ENCODE measurements around the gene SGMS1. TPM values are rescaled to one million over a fixed set of nuclear protein-coding genes. Genes with fewer than 3 reads are reported as not detected.

SGMS1 gene
- total RNA-seq, 1 donor from 2014 or later = 9.2 TPM

- H4K20me1 ChIP-seq (ENCODE audit: low read depth) = no peaks in the 10 kb centered on the region
- H3K27me3 Mint-ChIP-seq (ENCODE audit: insufficient read depth, low read depth) = no peaks in the 10 kb centered on the region
- H3K9ac ChIP-seq = no peak overlapping the region
- H3K27ac ChIP-seq = no peak overlapping the region
- no peak overlapping the region for H3K4me2 ChIP-seq
- no peak overlapping the region for H3K4me3 Mint-ChIP-seq
- no peaks in the 10 kb centered on the region for H3K9me3 ChIP-seq (ENCODE audit: low read depth)
- H3K27me3 ChIP-seq = no peaks in the 10 kb centered on the region
- no peak overlapping the region for H3K27ac Mint-ChIP-seq
- no peak for DNase-seq (ENCODE audit: low spot score)
- no peaks in the 10 kb centered on the region for H3K36me3 Mint-ChIP-seq
- no peaks in the 10 kb centered on the region for H3K4me1 Mint-ChIP-seq
- H3K4me3 ChIP-seq = no peak overlapping the region
- no peaks in the 10 kb centered on the region for H3K4me1 ChIP-seq
- TF ChIP-seq EZH2 (IDR thresholded peaks at IDR 0.05) (no peak), CTCF (IDR thresholded peaks at IDR 0.05) (no peak), EZH2phosphoT487 (IDR thresholded peaks at IDR 0.05) (no peak)
- no peaks in the 10 kb centered on the region for H3K36me3 ChIP-seq
- H3K79me2 ChIP-seq (ENCODE audit: low read depth) = no peaks in the 10 kb centered on the region
- H3F3A ChIP-seq (ENCODE audit: low read depth) = no peaks in the 10 kb centered on the region
- H3K9me3 Mint-ChIP-seq = no peaks in the 10 kb centered on the region
- H2AFZ ChIP-seq (replicated peaks) = no peak overlapping the region
Observed at GRCh38 chr10:50392966-50393718, 230.6 kb downstream of the SGMS1 start.

DNA sequence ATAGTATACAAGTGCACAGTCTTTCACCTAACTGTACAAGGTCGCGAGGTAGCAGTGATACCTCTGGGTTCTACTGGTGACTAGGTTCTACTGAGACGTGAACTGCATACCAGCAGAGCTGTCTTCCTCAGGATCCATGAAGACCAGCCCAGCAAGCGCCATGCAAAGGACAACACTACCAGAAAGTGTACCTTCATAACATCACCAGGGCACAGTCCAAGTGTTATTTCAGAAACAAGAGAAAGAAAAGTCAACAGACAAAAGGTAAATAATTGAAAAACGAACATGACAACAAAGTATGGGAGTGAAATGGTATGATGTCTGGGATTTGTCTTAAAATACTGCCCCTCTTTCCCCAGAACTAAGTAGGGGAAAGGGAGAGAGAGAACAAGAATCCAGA lies 231.3 kb downstream of the SGMS1 start:
- H3K27me3 ChIP-seq = no peaks in the 10 kb centered on the region
- no peaks in the 10 kb centered on the region for H3K4me1 Mint-ChIP-seq
- no peaks in the 10 kb centered on the region for H3K9me3 ChIP-seq (ENCODE audit: low read depth)
- H3K36me3 Mint-ChIP-seq = no peaks in the 10 kb centered on the region
- no peak overlapping the region for H3K4me3 Mint-ChIP-seq
- no peak for TF ChIP-seq EZH2phosphoT487 (IDR thresholded peaks at IDR 0.05)
- H3K4me2 ChIP-seq = no peak overlapping the region
- no peak for DNase-seq (ENCODE audit: low spot score)
- H2AFZ ChIP-seq (replicated peaks) = no peak overlapping the region
- no peak overlapping the region for H3K27ac Mint-ChIP-seq
- no peaks in the 10 kb centered on the region for H4K20me1 ChIP-seq (ENCODE audit: low read depth)
- H3K4me1 ChIP-seq = no peaks in the 10 kb centered on the region
- no peaks in the 10 kb centered on the region for H3K36me3 ChIP-seq
- no peaks in the 10 kb centered on the region for H3F3A ChIP-seq (ENCODE audit: low read depth)
- no peak overlapping the region for H3K27ac ChIP-seq
- no peaks in the 10 kb centered on the region for H3K27me3 Mint-ChIP-seq (ENCODE audit: insufficient read depth, low read depth)
- no peaks in the 10 kb centered on the region for H3K9me3 Mint-ChIP-seq
- no peak overlapping the region for H3K9ac ChIP-seq
- no peak overlapping the region for H3K4me3 ChIP-seq
- no peaks in the 10 kb centered on the region for H3K79me2 ChIP-seq (ENCODE audit: low read depth)

DNA sequence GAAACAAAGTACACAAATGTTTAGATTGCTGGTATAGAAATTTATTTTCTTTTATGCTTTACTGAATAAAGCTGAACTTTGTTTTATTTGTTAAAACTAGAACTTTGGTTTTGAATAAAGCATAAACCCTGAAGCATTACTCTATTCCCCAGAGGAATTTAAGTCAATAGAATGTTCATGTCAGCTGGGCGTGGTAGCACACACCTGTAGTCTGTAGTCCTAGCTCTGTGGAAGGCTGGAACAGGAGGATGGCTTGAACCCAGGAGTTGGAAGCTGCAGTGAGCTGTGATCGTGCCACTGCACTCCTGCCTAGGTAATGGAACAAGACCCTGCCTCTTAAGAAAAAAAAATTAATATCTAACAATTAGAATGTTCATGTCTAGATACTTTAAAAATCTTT lies 233.5 kb downstream of the SGMS1 start:
- TF ChIP-seq EZH2phosphoT487 (IDR thresholded peaks at IDR 0.05) (no peak), CTCF (IDR thresholded peaks at IDR 0.05) (no peak), EZH2 (IDR thresholded peaks at IDR 0.05) (no peak)
- Mint-ChIP-seq H3K4me3 (no peak overlapping the region), H3K9me3 (no peaks in the 10 kb centered on the region), H3K27ac (no peak overlapping the region), H3K4me1 (no peaks in the 10 kb centered on the region), H3K27me3 (ENCODE audit: insufficient read depth, low read depth) (peaks cover 2% of the 10 kb centered on the region), H3K36me3 (no peaks in the 10 kb centered on the region)
- H3K36me3 ChIP-seq = no peaks in the 10 kb centered on the region
- H3K4me1 ChIP-seq = no peaks in the 10 kb centered on the region
- H3K79me2 ChIP-seq (ENCODE audit: low read depth) = no peaks in the 10 kb centered on the region
- no peaks in the 10 kb centered on the region for H3K9me3 ChIP-seq (ENCODE audit: low read depth)
- no peak for DNase-seq (ENCODE audit: low spot score)
- no peak overlapping the region for H3K4me2 ChIP-seq
- H3K27ac ChIP-seq = no peak overlapping the region
- no peaks in the 10 kb centered on the region for H3K27me3 ChIP-seq
- H3K9ac ChIP-seq = no peak overlapping the region
- H3F3A ChIP-seq (ENCODE audit: low read depth) = no peaks in the 10 kb centered on the region
- no peaks in the 10 kb centered on the region for H4K20me1 ChIP-seq (ENCODE audit: low read depth)
- no peak overlapping the region for H2AFZ ChIP-seq (replicated peaks)
- H3K4me3 ChIP-seq = no peak overlapping the region

DNA sequence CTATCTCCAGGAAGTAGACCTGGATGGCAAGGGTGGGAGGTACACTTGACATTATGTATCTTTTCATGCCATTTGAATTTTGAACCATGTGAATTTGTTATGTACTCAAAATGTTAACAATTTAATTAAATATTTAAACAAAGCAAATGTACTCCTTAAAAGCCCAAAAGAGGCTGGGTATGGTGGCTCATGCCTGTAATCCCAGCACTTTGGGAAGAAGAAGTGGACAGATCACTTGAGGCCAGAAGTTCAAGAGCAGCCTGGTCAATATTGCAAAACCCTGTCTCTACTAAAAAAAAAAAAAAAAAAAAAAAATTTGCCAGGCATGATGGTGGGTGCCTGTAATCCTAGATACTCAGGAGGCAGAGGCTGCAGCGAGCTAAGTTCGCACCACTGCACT lies 235.6 kb downstream of the SGMS1 start:
- TF ChIP-seq EZH2 (IDR thresholded peaks at IDR 0.05) (no peak), CTCF (IDR thresholded peaks at IDR 0.05) (no peak), EZH2phosphoT487 (IDR thresholded peaks at IDR 0.05) (no peak)
- no peaks in the 10 kb centered on the region for H3F3A ChIP-seq (ENCODE audit: low read depth)
- H3K27me3 Mint-ChIP-seq (ENCODE audit: insufficient read depth, low read depth) = peaks cover 2% of the 10 kb centered on the region

More for the DNA sequence above, 235.6 kb downstream of the SGMS1 start:
- Histone ChIP-seq H3K4me1 (no peaks in the 10 kb centered on the region), H3K36me3 (no peaks in the 10 kb centered on the region), H3K27ac (no peak overlapping the region), H3K9me3 (ENCODE audit: low read depth) (no peaks in the 10 kb centered on the region), H3K4me2 (no peak overlapping the region), H3K4me3 (no peak overlapping the region), H4K20me1 (ENCODE audit: low read depth) (no peaks in the 10 kb centered on the region), H2AFZ (replicated peaks) (no peak overlapping the region), H3K27me3 (no peaks in the 10 kb centered on the region), H3K79me2 (ENCODE audit: low read depth) (no peaks in the 10 kb centered on the region), H3K9ac (no peak overlapping the region)
- no peaks in the 10 kb centered on the region for H3K4me1 Mint-ChIP-seq
- no peaks in the 10 kb centered on the region for H3K36me3 Mint-ChIP-seq
- H3K4me3 Mint-ChIP-seq = no peak overlapping the region
- H3K27ac Mint-ChIP-seq = no peak overlapping the region
- no peak for DNase-seq (ENCODE audit: low spot score)
- no peaks in the 10 kb centered on the region for H3K9me3 Mint-ChIP-seq

Data from neural progenitor cell (in vitro differentiated cells).